ENCODE results near the gene EXO1. TPM values are rescaled to one million over a fixed set of nuclear protein-coding genes. Genes with fewer than 3 reads are reported as not detected.

Gene EXO1
- total RNA-seq, 1 donor from 2014 or later: 8.3 TPM

DNA sequence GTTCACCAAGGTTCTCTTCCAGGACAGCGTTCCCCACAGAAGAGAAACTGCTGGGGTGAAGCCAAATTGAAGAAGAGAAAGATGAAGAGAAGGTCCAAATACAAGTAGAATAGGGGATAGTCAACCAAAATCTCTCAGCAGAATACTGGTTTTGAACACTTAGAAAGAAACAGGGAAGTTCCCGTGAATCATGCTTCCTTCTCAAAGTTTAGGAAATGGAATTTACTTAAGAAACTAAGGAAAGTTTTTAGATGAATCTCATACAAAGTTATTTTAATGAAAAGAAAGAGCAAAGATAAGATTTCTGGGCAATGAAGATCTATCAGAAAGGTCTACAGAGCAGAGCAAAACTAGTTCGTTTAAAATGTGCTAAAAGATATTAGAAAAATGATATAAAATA, 43.3 kb downstream of the EXO1 start:
- Mint-ChIP-seq H3K27me3 (ENCODE audit: low read depth) (no peaks in the 10 kb centered on the region), H3K27ac (no peak overlapping the region), H3K4me3 (no peak overlapping the region), H3K36me3 (no peaks in the 10 kb centered on the region), H3K9me3 (no peaks in the 10 kb centered on the region), H3K4me1 (no peaks in the 10 kb centered on the region)
- TF ChIP-seq, protein P1, sequence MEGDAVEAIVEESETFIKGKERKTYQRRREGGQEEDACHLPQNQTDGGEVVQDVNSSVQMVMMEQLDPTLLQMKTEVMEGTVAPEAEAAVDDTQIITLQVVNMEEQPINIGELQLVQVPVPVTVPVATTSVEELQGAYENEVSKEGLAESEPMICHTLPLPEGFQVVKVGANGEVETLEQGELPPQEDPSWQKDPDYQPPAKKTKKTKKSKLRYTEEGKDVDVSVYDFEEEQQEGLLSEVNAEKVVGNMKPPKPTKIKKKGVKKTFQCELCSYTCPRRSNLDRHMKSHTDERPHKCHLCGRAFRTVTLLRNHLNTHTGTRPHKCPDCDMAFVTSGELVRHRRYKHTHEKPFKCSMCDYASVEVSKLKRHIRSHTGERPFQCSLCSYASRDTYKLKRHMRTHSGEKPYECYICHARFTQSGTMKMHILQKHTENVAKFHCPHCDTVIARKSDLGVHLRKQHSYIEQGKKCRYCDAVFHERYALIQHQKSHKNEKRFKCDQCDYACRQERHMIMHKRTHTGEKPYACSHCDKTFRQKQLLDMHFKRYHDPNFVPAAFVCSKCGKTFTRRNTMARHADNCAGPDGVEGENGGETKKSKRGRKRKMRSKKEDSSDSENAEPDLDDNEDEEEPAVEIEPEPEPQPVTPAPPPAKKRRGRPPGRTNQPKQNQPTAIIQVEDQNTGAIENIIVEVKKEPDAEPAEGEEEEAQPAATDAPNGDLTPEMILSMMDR (IDR thresholded peaks at IDR 0.05; ENCODE audit: unreplicated experiment): no peak
- no peak for DNase-seq (ENCODE audit: low spot score in 2 of 2, unreplicated experiment in 2 of 2)

DNA sequence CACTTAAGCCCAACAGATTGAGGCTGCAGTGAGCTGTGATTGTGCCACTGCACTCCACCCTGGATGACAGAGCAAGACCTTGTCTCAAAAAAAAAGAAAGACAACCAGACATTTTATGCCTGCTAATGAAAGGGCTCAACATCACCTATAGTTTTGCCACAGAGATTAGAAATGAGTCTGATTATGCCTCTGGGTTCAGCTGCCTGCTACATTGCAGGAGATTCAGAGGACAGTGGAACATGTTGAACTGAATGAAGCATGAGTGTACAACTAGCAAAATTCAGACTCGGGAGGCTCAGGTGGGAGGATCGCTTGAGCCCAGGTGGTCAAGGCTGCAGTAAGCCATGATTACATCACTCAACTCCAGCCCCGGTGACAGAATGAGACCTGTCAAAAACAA, 46.0 kb downstream of the EXO1 start:
- H3K9me3 Mint-ChIP-seq: no peaks in the 10 kb centered on the region
- no peaks in the 10 kb centered on the region for H3K36me3 Mint-ChIP-seq
- no peaks in the 10 kb centered on the region for H3K27me3 Mint-ChIP-seq (ENCODE audit: low read depth)
- no peak overlapping the region for H3K4me3 Mint-ChIP-seq
- no peaks in the 10 kb centered on the region for H3K4me1 Mint-ChIP-seq
- H3K27ac Mint-ChIP-seq: no peak overlapping the region
- TF ChIP-seq, protein P1 (IDR thresholded peaks at IDR 0.05; ENCODE audit: unreplicated experiment): no peak
- DNase-seq (ENCODE audit: low spot score in 2 of 2, unreplicated experiment in 2 of 2): no peak

DNA sequence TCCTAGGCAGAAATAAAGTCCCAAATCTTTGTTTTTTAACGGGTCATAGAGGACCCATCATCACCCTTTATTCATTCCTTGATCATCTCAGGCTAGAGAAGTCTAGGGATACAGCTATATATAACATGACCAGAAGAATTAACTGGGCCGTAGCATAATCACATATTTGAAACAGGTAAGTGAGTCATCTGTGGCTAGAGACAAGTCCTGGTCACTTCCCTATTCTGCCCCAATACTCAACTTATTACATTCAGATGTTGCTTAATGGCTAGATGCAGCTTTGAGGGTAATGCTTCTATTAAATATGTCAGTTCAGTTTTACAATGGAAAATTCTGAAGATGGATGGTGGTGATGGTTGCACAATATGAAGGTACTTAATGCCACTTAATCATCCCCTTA, 47.0 kb downstream of the EXO1 start:
- H3K4me1 Mint-ChIP-seq: no peaks in the 10 kb centered on the region
- H3K27me3 Mint-ChIP-seq (ENCODE audit: low read depth): no peaks in the 10 kb centered on the region
- no peaks in the 10 kb centered on the region for H3K36me3 Mint-ChIP-seq
- H3K4me3 Mint-ChIP-seq: no peak overlapping the region
- TF ChIP-seq, protein P1 (IDR thresholded peaks at IDR 0.05; ENCODE audit: unreplicated experiment): no peak
- H3K27ac Mint-ChIP-seq: no peak overlapping the region
- no peak for DNase-seq (ENCODE audit: low spot score in 2 of 2, unreplicated experiment in 2 of 2)
- H3K9me3 Mint-ChIP-seq: no peaks in the 10 kb centered on the region

DNA sequence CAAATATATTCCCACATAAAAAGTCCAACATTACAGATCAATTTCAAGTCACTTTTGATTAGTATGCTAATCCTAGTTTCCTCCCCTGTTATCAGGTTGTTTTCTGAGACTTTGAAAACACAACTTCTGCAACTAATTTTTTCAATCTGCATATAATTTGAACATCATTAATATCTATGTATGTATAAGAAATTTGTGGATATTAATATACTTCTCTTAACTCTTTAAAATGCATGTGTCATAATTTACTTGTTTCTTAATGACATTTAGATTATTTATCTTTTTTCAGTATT, 48.6 kb downstream of the EXO1 start:
- Mint-ChIP-seq H3K27ac (no peak overlapping the region), H3K27me3 (ENCODE audit: low read depth) (no peaks in the 10 kb centered on the region), H3K9me3 (no peaks in the 10 kb centered on the region), H3K36me3 (no peaks in the 10 kb centered on the region), H3K4me3 (no peak overlapping the region), H3K4me1 (no peaks in the 10 kb centered on the region)
- TF ChIP-seq, protein P1 (IDR thresholded peaks at IDR 0.05; ENCODE audit: unreplicated experiment): no peak
- no peak for DNase-seq (ENCODE audit: low spot score in 2 of 2, unreplicated experiment in 2 of 2)

DNA sequence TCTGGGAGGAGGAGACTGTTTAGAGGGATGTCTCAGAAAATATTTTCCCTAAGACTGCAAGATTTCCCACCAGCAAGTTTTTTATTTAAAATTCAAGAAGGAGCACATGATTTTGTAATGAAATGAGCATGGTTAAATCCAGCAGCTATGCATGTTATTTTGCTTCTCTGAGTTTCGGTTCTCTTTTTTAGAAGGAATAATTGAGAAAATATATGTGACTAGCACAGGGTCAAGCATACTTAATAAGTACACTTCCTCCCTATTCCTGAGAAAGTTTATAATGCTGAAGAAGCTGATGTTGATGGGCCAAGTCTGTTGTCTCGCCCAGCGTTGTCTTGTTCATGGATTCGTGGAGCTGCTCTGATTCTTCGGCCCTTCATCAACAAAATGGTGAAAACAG, 51.2 kb downstream of the EXO1 start:
- DNase-seq (ENCODE audit: low spot score in 2 of 2, unreplicated experiment in 2 of 2): no peak
- no peak overlapping the region for H3K4me3 Mint-ChIP-seq
- H3K36me3 Mint-ChIP-seq: no peaks in the 10 kb centered on the region
- H3K27ac Mint-ChIP-seq: no peak overlapping the region
- H3K9me3 Mint-ChIP-seq: no peaks in the 10 kb centered on the region
- H3K27me3 Mint-ChIP-seq (ENCODE audit: low read depth): no peaks in the 10 kb centered on the region
- TF ChIP-seq, protein P1 (IDR thresholded peaks at IDR 0.05; ENCODE audit: unreplicated experiment): no peak
- H3K4me1 Mint-ChIP-seq: peaks cover 6% of the 10 kb centered on the region

DNA sequence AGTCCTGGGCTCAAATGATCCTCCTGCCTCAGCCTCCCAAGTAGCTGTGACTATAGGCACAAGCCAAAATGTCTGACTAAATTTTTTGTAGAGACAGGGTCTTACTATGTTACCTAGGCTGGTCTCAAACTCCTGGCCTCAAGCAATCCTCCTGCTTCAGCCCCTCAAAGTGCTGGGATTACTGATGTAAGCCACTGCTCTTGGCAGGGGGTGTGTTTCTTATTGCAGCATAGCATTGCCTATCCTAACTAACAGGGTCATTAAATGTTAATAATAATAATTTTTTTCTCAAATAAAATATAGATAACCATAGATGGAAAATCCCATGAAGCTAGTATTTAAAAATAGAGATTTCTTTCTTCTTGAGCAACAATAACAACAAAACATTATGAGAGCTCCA, 52.4 kb downstream of the EXO1 start:
- Mint-ChIP-seq H3K27me3 (ENCODE audit: low read depth) (no peaks in the 10 kb centered on the region), H3K4me1 (peaks cover 6% of the 10 kb centered on the region), H3K9me3 (no peaks in the 10 kb centered on the region), H3K27ac (no peak overlapping the region), H3K36me3 (no peaks in the 10 kb centered on the region), H3K4me3 (no peak overlapping the region)
- TF ChIP-seq, protein P1 (IDR thresholded peaks at IDR 0.05; ENCODE audit: unreplicated experiment): no peak
- DNase-seq (ENCODE audit: low spot score in 2 of 2, unreplicated experiment in 2 of 2): no peak

All from mesothelial cell of epicardium (in vitro differentiated cells).